GM12892 (cell line): ENCODE measurements around the gene GOSR1.

ENCODE experiments used
- POLR2A ChIP-seq: IDR thresholded peaks from 2 replicates; pipeline ENCODE4 v1.6.1; 2011; ENCODE audit warnings: low read depth, low read length, control low read depth
- POLR2AphosphoS5 ChIP-seq: IDR thresholded peaks from 2 replicates; pipeline ENCODE4 v1.6.1; 2011; ENCODE audit warnings: low read depth, low read length, control low read depth
- TAF1 ChIP-seq: IDR thresholded peaks from 2 replicates; pipeline ENCODE4 v1.6.1; 2011; ENCODE audit warnings: low read depth, mild to moderate bottlenecking, control low read depth, low read length, borderline replicate concordance

GRCh38 chr17:30505868-30506417 is 28.7 kb downstream of the GOSR1 start:
- TF ChIP-seq POLR2AphosphoS5 (no peak), TAF1 (no peak), POLR2A (no peak)
